GM18499 (cell line): ENCODE results near the gene NUCKS1.
"Not testable (repeated sequence)": the region's sequence is repeated elsewhere in the genome, so short reads cannot be mapped to it uniquely, and the experiment has no call there.

Experiments
- ATAC-seq: cut with Tn5 transposase; IDR thresholded peaks from one replicate; pipeline ENCODE4 v1.9.1; 2021; ENCODE audit warnings: moderate number of reproducible peaks; ENCODE audit not compliant: insufficient read depth, unreplicated experiment

Gene NUCKS1

DNA sequence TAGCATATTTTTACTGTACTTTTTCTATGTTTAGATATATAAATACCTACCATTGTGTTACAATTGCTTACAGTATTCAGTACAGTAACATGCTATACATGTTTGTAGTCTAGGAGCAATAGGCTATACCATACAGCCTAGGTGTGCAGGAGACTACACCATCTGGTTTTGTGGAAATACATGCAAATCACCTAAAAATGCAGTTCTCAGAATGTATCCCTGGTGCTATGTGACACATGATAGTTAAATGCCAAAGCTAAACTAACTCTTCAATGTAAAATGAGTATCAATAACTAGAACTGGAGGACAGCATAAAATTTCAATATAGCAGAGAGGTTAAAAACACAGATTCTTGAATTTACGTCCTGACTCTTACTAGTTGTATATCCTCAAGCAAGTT, 14.8 kb downstream of the NUCKS1 start:
- no peak for ATAC-seq

DNA sequence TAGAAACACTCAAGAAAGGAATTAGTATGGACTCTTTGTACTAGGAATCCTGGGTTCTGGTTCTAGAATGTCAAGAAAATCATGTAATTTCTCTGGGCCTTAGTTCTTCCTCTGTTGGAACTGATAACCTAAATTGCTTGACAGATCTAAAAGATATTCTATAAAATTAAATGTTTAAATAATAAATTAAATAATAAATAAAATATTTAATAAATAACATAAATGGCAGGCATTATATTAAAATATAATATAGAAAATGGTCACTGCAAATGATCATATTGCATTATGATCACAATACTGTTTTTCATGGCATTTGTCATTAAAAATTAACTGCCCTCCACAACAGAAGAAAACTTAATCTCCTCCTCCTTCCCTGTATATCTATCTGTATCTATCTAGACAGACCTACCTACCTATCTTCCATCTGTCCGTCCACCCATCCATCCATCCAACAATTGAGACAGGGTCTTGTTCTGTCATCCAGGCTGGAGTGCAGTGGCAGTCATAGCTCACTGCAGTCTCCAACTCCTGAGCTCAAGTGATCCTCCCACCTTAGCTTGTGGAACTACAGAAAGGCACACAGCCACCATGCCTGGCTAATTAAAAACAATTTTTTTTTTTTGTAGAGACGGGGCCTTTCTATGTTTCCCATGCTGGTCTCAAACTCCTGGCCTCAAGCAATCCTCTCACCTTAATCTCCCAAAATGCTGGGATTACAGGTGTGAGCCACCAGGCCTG, 16.4 kb downstream of the NUCKS1 start:
- no peak for ATAC-seq

DNA sequence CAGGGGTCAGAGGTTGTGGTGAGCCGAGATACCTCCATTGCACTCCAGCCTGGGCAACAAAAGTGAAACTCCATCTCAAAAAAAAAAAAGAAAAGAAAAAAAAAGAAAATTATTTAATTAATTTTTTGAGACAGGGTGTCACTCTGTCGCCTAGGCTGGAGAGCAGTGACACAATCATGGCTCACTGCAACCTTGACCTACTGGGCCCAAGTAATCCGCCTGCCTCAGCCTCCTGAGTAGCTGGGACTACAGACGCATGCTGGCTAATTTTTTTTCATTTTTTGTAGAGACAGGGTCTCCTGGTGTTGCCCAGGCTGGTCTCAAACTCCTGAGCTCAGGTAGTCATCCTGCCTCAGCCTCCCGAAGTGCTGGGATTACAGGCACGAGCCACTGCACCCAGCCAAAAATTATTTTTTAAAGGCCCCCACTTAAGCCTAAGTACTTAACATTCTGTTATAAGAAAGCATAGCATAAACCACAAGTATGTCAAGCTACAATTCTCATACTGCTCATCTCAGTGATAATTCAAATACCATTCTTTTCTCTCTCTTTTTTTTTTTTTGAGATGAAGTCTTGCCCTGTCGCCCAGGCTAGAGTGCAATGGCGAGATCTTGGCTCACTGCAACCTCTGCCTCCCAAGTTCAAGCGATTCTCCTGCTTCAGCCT, 19.9 kb downstream of the NUCKS1 start:
- ATAC-seq: no peak

DNA sequence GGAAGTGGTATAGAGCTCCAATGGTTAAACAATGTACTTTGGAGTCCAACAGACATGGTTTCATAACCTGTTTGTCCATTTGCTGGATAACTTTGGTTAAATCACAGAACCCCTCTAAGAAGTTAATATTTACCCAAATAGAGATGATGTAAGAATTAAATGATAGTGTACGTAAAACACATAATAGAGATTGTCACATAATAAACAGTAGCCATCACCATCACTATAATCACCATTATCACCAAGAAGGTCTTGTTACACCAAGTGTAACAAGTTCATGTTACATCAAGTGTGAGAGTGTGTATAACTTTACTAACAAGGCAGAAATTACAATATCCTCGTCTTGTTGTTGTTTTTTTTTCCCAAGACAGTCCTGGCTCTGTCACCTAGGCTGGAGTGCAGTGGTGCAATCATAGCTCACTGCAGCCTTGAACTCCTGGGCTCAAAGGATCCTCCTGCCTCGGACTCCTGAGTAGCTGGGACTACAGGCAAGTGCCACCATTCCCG, 23.3 kb downstream of the NUCKS1 start:
- no peak for ATAC-seq

DNA sequence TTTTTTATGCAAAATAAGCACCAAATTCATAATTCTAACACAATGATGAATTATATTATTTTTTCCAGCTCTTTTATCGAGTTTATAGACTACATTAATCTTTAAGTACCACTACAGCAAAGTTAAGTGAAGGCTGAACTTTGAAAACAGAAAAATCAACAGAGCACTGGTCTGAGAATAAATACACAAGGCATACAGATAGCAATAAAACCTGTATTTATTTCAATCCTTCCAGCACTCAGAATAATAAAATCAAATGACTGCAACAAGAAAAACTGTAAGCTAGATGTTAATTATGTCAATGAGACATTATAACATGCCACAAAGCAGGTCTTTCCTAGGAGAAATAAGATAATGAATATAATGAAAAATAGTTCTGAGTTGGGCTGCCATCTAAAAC, 24.5 kb downstream of the NUCKS1 start:
- ATAC-seq: no peak

DNA sequence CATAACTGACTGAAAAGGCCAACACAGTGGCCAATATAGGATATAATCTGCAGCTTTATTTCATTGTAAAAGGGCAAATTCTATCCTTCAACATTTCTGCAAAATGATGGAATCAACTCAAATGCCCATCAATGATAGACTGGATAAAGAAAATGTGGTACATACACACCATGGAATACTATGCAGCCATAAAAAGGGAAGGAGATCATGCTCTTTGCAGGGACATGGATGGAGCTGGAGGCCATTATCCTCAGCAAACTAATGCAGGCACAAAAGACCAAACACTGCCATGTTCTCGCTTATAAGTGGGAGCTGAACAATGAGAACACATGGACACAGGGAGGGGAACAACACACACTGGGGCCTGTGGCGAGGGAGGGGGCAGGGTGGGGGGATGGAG, 29.2 kb downstream of the NUCKS1 start:
- ATAC-seq: not testable (repeated sequence)

DNA sequence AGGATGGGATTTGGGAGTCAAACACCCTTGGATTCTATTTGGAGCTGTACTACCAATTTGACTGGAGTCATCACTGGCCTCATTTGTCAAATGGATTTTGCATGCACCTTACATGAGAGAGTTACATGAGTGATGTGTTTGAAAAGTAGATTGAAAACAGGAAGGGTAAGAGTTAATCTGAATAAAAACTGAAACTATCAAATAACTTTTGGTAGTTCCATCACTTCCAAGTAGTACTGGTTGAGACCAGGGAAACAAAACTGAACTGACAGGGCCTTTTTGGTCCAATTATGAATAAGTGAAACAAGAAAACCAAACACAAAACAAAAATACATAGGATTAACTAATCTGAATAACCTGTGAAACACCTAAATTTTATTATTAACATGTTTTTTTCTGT, 30.2 kb downstream of the NUCKS1 start:
- no peak for ATAC-seq

DNA sequence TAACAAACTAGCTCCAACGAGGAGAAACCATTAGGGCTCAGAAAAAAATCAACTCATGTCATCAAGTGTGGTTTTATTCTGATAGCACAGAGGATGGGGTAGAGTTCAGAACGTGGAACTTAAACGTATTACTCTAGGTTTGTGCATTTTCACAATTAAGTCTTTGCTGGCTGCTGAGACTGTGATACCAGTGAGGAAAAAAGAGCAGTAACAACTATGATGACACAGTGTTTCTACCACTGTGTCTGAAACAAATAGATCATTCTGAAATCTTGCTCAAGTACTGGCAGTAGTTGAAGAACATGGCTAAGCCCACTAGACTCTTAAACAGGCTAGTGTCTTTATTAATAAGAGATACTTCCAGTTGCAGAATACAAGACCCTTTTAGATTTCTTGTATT, 31.0 kb downstream of the NUCKS1 start:
- no peak for ATAC-seq

DNA sequence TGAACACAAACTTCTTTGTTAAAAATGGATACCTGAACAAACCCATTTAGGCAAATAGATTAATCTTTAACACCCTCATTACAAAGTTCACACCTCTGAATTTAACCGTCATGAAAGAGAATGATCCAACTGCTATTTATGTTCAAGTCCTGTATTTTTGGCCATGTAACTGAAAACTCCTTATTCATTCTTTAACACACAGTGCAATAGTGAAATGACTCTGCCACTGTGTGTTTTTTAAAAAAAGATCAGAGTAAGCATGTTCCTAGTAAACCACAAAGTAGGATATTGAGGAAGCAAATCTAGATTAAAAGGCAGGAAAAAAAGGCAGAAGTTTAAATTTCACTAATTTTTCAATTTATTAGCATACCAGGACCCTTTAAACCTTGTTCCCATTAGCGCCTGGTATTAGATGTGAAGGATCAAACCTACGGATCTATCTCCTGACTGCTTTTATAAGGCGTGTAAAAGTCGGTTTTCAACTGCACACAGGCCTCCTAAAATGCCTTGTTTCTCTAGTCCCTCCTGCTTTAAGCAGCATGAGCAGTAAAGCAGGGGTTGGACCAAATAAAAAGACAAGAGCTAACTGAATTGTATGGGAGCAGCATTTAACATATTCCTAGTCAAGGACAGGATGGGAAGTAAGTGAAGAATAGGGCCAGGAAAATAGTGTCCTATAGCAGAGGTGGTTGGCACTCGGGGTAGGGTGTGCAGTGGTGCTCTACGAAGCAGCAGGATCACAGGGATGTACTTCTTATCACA, 33.4 kb downstream of the NUCKS1 start:
- ATAC-seq: no peak

DNA sequence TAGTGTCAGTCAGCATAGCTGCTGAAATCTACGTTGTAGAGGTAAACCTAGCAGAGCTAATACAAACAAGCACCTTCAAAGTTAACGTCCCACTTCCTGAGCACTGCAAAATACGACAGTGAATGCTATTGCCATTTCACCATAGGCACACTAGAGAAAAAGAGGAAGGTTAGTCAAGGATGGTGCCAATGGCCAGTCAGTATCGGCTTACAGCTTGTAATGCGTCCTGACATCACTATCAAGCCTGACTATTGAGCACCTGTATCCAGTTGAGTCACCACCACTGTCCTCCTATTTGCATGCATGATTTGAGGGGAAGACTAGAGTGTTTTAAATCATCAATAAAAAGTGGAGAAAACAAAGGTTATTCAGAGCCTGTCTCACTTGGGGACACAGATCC, 34.4 kb downstream of the NUCKS1 start:
- ATAC-seq: no peak

DNA sequence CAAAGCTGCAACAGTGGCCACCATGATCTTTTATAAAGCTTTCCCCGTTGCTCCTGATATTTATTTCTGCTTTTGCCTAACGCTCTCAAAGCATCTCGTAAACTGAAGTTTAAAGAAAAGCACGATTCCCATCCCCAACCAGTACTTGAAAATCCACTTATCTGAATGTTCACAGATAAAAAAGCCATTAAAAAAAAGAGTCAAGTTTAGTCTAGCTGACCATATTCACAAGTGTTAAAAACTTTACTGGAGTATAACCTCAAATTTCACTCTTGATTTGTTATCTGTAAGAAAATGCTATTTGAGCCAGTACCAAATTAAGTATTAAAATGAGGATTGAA, 35.1 kb downstream of the NUCKS1 start:
- ATAC-seq: no peak

DNA sequence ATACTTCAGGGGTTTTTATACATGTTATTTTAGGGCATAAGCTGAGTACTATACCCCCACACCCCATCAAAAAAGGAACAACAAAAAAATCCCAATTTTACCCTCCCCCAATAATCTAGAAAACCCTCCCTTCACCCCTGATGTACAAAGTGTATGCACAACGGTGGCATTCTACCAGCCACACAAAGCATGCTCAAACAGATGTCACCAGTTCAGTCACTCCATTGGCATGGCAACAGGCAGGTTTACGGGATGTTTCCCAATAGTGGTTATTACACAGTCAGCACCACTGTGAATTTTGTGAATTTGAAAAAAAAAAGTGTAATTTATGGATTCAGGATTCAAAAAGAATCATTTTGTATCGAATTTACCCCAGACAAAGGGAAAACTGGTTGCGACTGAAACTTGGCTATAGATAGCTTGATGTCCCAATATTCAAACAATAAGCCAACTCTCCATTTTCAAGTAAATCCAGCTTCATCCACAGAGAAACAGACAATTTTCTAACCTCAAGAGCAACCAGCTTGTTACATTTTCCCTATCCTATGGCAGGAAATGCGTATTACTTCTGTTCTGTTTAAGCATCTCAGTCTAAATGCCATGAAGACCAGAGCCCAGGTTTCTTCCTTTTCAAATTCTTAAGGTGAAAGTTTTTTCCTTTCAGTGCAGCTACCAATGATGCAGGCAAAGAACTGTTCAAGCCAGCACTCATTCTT, 35.6 kb downstream of the NUCKS1 start:
- ATAC-seq: no peak

DNA sequence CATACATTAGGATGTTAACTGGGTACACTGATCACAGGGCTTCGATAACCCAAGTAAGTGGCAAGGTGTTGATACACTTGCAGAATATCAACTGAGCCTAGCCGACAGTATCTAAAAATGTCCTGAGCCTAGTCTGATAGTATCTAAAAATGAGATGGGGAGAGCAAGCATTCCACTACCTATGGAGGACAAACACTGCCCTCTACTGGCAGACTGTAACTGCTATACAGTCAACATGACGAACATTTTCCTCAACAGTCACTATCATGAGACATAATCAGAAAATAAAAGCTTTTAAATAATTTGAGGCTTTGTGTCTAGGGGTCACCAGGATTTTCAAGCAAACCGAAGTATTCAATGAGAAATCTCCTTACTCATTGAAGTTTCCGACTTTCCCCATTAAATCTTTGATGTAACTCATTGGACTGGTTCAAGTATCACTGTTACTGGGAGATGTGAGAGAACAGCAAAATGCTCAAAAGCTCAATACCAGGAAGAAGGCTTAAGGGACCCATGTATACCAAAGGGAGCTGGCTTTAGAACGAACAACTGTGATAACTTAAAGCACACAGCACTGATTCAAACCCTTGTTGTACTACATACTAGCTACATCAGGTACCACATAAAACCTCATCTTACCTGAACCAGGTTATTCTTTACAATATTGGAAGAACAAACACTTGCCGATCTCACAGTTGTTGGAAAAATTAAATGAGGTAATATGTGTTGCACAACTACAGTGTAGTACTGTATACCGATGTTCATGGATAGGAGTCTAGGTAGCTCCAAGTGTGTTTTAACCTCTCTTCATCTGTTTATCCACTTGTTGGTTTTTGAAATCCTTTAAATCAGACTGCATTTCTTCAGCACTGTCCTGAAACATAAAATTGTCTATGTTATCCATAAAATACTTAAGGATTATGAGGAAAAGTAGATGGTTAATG, 38.6 kb downstream of the NUCKS1 start:
- ATAC-seq: no peak

DNA sequence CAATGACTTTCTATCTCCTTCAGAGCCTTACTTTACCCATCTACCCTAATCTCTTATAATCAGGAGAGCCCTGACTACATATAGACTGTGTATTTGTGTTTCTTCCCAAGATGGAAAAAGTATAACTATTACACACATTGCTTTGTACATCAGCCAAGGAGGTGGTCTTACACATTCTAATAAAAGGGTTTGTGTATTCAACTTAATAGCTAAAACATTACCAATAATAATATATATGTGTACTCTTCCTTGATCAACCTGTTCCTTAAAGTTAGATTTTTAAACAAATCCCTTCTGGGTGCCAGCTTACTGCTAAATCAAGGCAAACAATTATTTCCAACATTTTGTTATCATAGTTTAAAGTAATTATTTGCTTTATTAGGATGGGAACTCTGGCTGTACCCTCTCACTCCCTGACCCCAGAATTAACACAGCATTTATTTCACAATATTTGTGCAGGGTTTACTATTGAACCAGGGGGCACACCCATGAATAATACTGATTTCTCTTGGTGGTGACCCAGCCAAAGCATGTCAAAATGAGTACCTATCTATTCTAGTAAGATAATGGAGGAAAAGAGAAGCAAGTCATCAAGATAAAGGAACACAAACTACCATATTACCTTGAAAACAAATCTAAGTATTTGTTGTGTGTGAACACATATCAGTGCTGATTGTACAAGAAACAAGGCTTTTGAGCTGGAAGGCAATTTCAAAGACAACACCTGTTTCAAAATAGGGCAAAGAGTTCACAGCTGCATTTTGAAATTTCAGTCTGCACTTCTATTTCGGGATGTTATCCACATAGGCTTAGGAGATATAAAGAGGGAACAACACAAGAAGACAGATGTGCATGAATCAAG, 39.5 kb downstream of the NUCKS1 start:
- no peak for ATAC-seq

DNA sequence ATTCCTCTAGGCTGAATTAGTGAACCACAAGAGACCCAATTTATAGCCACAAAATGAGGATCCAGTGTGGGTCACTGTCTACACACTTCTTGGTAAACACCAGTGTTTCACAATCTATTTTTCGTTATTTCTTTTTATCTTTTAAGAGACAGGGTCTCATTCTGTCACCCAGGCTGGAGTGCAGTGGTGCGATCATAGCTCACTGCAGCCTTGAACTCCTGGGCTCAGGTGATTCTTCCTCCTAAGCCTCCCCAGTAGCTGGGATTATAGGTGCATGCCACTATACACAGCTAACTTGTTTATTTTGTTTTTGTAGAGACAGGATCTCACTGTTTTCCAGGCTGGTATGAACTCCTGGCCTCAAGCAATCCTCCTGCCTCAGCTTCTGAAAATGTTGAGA, 40.3 kb downstream of the NUCKS1 start:
- ATAC-seq: no peak

DNA sequence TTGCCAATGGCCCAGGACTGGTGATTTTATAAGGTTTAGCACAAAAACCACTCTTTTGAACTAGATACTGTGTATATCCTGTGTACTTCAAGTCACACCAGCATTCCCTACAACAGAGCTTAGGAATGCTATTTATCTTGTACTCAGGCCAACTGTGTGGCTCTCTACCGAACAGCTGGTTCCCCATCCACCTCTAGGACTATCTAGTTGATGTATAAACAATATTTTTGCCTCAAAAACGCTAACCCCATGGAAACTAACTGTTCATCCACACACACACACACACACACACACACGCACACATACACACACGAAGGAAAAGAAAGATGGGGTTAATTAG, 41.0 kb downstream of the NUCKS1 start:
- no peak for ATAC-seq

DNA sequence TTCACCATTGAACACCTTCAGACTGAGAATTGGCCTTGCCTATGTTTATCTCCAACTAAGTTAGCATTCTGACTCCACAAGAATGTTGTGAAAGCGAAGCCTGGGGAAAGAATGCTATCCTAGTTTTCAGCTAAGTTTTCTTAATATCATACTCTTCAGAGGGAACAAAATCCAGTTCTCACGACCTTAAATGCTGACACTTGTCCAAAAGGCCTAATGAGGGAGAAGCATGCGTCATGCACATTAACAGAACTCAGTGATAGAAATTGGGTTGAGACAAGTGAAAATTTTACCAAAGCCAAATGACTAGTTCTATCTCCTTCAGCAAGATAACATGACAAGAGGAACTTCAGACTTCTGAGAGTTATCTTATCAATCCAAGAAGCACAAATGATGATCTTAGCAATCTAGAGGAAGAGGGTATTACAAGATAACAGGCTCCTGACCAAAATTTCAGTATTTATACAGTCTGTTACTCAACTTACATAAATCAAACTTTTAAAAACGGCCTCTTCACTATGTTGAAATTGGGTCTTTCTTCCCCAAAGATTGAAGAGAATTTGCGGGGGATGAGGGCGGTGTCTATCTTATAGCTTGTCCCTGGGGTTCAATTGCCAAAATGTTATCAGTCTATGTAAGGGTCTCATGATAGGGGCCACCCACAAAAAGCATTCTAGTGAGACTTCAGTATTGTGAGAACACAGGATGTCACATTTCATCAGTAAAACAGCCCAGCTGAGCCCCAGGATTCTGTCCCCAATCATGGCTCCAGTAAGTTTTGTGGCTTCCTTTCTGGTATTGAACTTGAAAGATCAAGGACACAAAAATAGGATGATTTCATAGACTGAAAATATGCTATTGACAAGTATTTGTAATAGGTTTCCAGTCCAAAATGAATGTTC, 43.1 kb downstream of the NUCKS1 start:
- ATAC-seq: no peak

DNA sequence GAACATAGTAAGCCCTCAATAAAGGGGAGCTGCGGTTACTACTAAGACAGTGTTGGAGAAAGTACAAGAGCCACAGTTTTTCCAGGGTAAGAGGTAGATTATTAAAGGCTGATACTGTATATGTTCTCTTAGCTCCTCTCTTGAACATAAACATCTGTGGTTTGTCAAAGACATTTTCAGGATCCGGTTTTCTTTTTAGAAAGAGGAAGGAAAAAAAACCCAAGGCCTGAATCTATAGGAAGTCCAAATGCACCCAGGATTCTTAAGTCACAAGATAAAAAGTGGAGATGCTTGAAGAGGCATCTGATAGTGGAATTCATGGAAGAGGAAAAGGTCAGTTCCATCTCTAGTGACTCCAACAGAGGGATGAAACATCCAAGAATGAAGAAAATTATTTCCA, 45.1 kb downstream of the NUCKS1 start:
- no peak for ATAC-seq
